ENCODE data around the gene CCR8. TPM values are rescaled to one million over a fixed set of nuclear protein-coding genes. Genes with fewer than 3 reads are reported as not detected.
"Not testable (repeated sequence)": the region's sequence is repeated elsewhere in the genome, so short reads cannot be mapped to it uniquely, and the experiment has no call there.

The CCR8 gene
- total and polyA plus RNA-seq, 2 experiments from 2014 or later, result not detected

GRCh38 chr3:39350714-39351113 is 21.2 kb downstream of the CCR8 start:
- Histone ChIP-seq H3K4me1 (ENCODE audit: insufficient read depth) (no peaks in the 10 kb centered on the region), H2AFZ (no peak overlapping the region), H3K4me3 (no peak overlapping the region), H3K9me3 (ENCODE audit: low read depth) (no peaks in the 10 kb centered on the region), H3K36me3 (replicated peaks; ENCODE audit: insufficient read depth, low read depth) (no peaks in the 10 kb centered on the region), H3K27ac (no peak overlapping the region), H3K79me2 (no peaks in the 10 kb centered on the region), H3K4me2 (no peak overlapping the region), H4K20me1 (ENCODE audit: insufficient read depth, poor library complexity, severe bottlenecking) (no peaks in the 10 kb centered on the region), H3K27me3 (no peaks in the 10 kb centered on the region), H3K9me2 (replicated peaks; ENCODE audit: insufficient read depth) (no peaks in the 10 kb centered on the region)
- 67% methylated on average over 5 of the region's 5 CpGs for WGBS (ENCODE audit: low lambda C conversion rate, missing lambda C conversion rate)
- no peak for TF ChIP-seq EZH2 (IDR thresholded peaks at IDR 0.05; ENCODE audit: borderline replicate concordance)
- no peak for TF ChIP-seq EZH2phosphoT487 (IDR thresholded peaks at IDR 0.05; ENCODE audit: low read depth, severe bottlenecking, unreplicated experiment)
- no peak for TF ChIP-seq CTCF (IDR thresholded peaks at IDR 0.05; ENCODE audit: poor library complexity)
- DNase-seq (ENCODE audit: low spot score), result no peak

- H3K4me1 ChIP-seq (ENCODE audit: insufficient read depth); DNase-seq (ENCODE audit: low spot score); H2AFZ ChIP-seq; H3K4me2 ChIP-seq; H3K36me3 ChIP-seq (replicated peaks; ENCODE audit: insufficient read depth, low read depth); H3K79me2 ChIP-seq; H3K27ac ChIP-seq; H3K9me3 ChIP-seq (ENCODE audit: low read depth); H4K20me1 ChIP-seq (ENCODE audit: insufficient read depth, poor library complexity, severe bottlenecking); H3K4me3 ChIP-seq; H3K27me3 ChIP-seq; H3K9me2 ChIP-seq (replicated peaks; ENCODE audit: insufficient read depth): not testable (repeated sequence)
- WGBS (ENCODE audit: low lambda C conversion rate, missing lambda C conversion rate), result 57% methylated on average over 2 of the region's 2 CpGs
These were observed 21.6 kb downstream of the CCR8 start for GRCh38 chr3:39351134-39351533.

GRCh38 chr3:39353168-39353927 is 23.8 kb downstream of the CCR8 start:
- H3K9me3 ChIP-seq (ENCODE audit: low read depth); H3K4me2 ChIP-seq; H3K36me3 ChIP-seq (replicated peaks; ENCODE audit: insufficient read depth, low read depth); DNase-seq (ENCODE audit: low spot score); H4K20me1 ChIP-seq (ENCODE audit: insufficient read depth, poor library complexity, severe bottlenecking); H3K27me3 ChIP-seq; H2AFZ ChIP-seq; H3K27ac ChIP-seq; H3K9me2 ChIP-seq (replicated peaks; ENCODE audit: insufficient read depth); H3K4me1 ChIP-seq (ENCODE audit: insufficient read depth); H3K79me2 ChIP-seq; H3K4me3 ChIP-seq: not testable (repeated sequence)
- WGBS (ENCODE audit: low lambda C conversion rate, missing lambda C conversion rate), result 77% methylated on average over 3 of the region's 3 CpGs

GRCh38 chr3:39358333-39358732 is 28.8 kb downstream of the CCR8 start:
- no peak overlapping the region for H3K4me3 ChIP-seq
- H3K9me2 ChIP-seq (replicated peaks; ENCODE audit: insufficient read depth), result no peaks in the 10 kb centered on the region
- TF ChIP-seq CTCF (IDR thresholded peaks at IDR 0.05; ENCODE audit: poor library complexity), result no peak
- no peak for TF ChIP-seq EZH2phosphoT487 (IDR thresholded peaks at IDR 0.05; ENCODE audit: low read depth, severe bottlenecking, unreplicated experiment)
- TF ChIP-seq EZH2 (IDR thresholded peaks at IDR 0.05; ENCODE audit: borderline replicate concordance), result no peak
- no peaks in the 10 kb centered on the region for H3K9me3 ChIP-seq (ENCODE audit: low read depth)
- DNase-seq (ENCODE audit: low spot score), result no peak
- no peaks in the 10 kb centered on the region for H4K20me1 ChIP-seq (ENCODE audit: insufficient read depth, poor library complexity, severe bottlenecking)
- H3K27me3 ChIP-seq, result no peaks in the 10 kb centered on the region
- H3K27ac ChIP-seq, result no peak overlapping the region
- 90% methylated on average over 3 of the region's 3 CpGs for WGBS (ENCODE audit: low lambda C conversion rate, missing lambda C conversion rate)
- no peak overlapping the region for H3K4me2 ChIP-seq
- no peaks in the 10 kb centered on the region for H3K79me2 ChIP-seq
- no peaks in the 10 kb centered on the region for H3K36me3 ChIP-seq (replicated peaks; ENCODE audit: insufficient read depth, low read depth)
- no peak overlapping the region for H2AFZ ChIP-seq
- H3K4me1 ChIP-seq (ENCODE audit: insufficient read depth), result peaks cover 7% of the 10 kb centered on the region
